ENCODE measurements around the gene TTC39C. TPM values are rescaled to one million over a fixed set of nuclear protein-coding genes. Genes with fewer than 3 reads are reported as not detected.
A peak's percentile ranks its signal among the peaks of the same experiment; 100 is the strongest.
"Not testable (repeated sequence)": the region's sequence is repeated elsewhere in the genome, so short reads cannot be mapped to it uniquely, and the experiment has no call there.

TTC39C gene
- polyA plus RNA-seq, 3 donors = 4.3 to 29.5 (median 8.3) TPM

- intact Hi-C loops (cut with micrococcal nuclease) = no loop called here
- Histone ChIP-seq H3K79me2 (ENCODE audit: insufficient read depth, low read length) (no peaks in the 10 kb centered on the region), H3K27ac (ENCODE audit: low read depth in 1 of 2, low read length in 2 of 2) (no peak overlapping the region), H4K20me1 (ENCODE audit: insufficient read depth, low read length) (no peaks in the 10 kb centered on the region), H3K4me1 (ENCODE audit: control insufficient read depth in 1 of 2, insufficient read depth in 2 of 2, low read length in 2 of 2) (peaks cover 17 to 20% of the 10 kb centered on the region in 2 donors), H3K4me2 (replicated peaks; ENCODE audit: extremely low read depth, low read length, poor library complexity, severe bottlenecking) (no peak overlapping the region), H3K4me3 (replicated peaks in 1 of 3; ENCODE audit: low read depth in 2 of 3, low read length in 3 of 3) (no peak overlapping the region), H3K9ac (ENCODE audit: insufficient read depth, low read length, poor library complexity, severe bottlenecking) (no peak overlapping the region), H3K36me3 (replicated peaks in 1 of 2; ENCODE audit: control insufficient read depth in 1 of 2, insufficient read depth in 2 of 2, low read length in 2 of 2) (no peaks in the 10 kb centered on the region), H2AFZ (ENCODE audit: insufficient read depth, low read depth, low read length, poor library complexity, severe bottlenecking) (no peak overlapping the region), H3K27me3 (ENCODE audit: control insufficient read depth in 2 of 2, insufficient read depth in 2 of 2, low read length in 2 of 2) (peaks cover 0 to 14% of the 10 kb centered on the region in 2 donors), H3K9me3 (replicated peaks in 1 of 2; ENCODE audit: control insufficient read depth in 1 of 2, insufficient read depth in 1 of 2, low read length in 2 of 2) (no peaks in the 10 kb centered on the region)
- DNase-seq = no peak
- no peaks in the 10 kb centered on the region for H3K36me3 Mint-ChIP-seq
- H3K27ac Mint-ChIP-seq = no peak overlapping the region
- peaks cover 0 to 8% (median 4%) of the 10 kb centered on the region in 7 donors for H3K9me3 Mint-ChIP-seq
- peaks cover 17% of the 10 kb centered on the region for H3K4me1 Mint-ChIP-seq
- H3K4me3 Mint-ChIP-seq = no peak overlapping the region
- no peak for TF ChIP-seq CTCF (IDR thresholded peaks at IDR 0.05)
- H3K27me3 Mint-ChIP-seq (ENCODE audit: low read depth in 3 of 3) = peaks cover 13 to 15% (median 14%) of the 10 kb centered on the region in 3 donors
These were observed 127.8 kb downstream of the TTC39C start for GRCh38 chr18:24142376-24142775.

GRCh38 chr18:24149591-24149990, 135.0 kb downstream of the TTC39C start:
- H3K27me3 ChIP-seq (ENCODE audit: control insufficient read depth in 2 of 2, insufficient read depth in 2 of 2, low read length in 2 of 2); intact Hi-C loops (cut with micrococcal nuclease); H3K9ac ChIP-seq (ENCODE audit: insufficient read depth, low read length, poor library complexity, severe bottlenecking); H3K27ac ChIP-seq (ENCODE audit: low read depth in 1 of 2, low read length in 2 of 2); H3K79me2 ChIP-seq (ENCODE audit: insufficient read depth, low read length); H3K4me1 Mint-ChIP-seq; H3K4me3 ChIP-seq (replicated peaks in 1 of 3; ENCODE audit: low read depth in 2 of 3, low read length in 3 of 3); H3K4me3 Mint-ChIP-seq; DNase-seq; H3K4me1 ChIP-seq (ENCODE audit: control insufficient read depth in 1 of 2, insufficient read depth in 2 of 2, low read length in 2 of 2); H4K20me1 ChIP-seq (ENCODE audit: insufficient read depth, low read length); H3K4me2 ChIP-seq (replicated peaks; ENCODE audit: extremely low read depth, low read length, poor library complexity, severe bottlenecking); H3K9me3 Mint-ChIP-seq; H2AFZ ChIP-seq (ENCODE audit: insufficient read depth, low read depth, low read length, poor library complexity, severe bottlenecking); H3K27me3 Mint-ChIP-seq (ENCODE audit: low read depth in 3 of 3); H3K9me3 ChIP-seq (replicated peaks in 1 of 2; ENCODE audit: control insufficient read depth in 1 of 2, insufficient read depth in 1 of 2, low read length in 2 of 2): not testable (repeated sequence)
- peaks cover 6 to 12% of the 10 kb centered on the region in 2 donors for H3K36me3 ChIP-seq (replicated peaks in 1 of 2; ENCODE audit: control insufficient read depth in 1 of 2, insufficient read depth in 2 of 2, low read length in 2 of 2)
- Mint-ChIP-seq H3K36me3 (peaks cover 25 to 28% of the 10 kb centered on the region in 2 donors), H3K27ac (peak overlapping the region in 1 of 7 donors; percentile 10)
- 98% methylated on average over 21 of the region's 28 CpGs for WGBS (ENCODE audit: insufficient coverage)

All from CD14-positive monocyte (primary cell).